OCI-LY1 (cell line): ENCODE data around the gene GALNT1.

Source experiments
- H2AFZ ChIP-seq: fragments of 200-600 bp; sonication (generic), shearing (Covaris generic); 2 replicates; pipeline ENCODE4 v1.6.0; 2014; ENCODE audit warnings: antibody characterized with exemption, mild to moderate bottlenecking, low read length
- H3F3A ChIP-seq: fragments of 200-600 bp; sonication (generic), shearing (Covaris generic); 2 replicates; pipeline ENCODE4 v1.6.0; 2014; ENCODE audit warnings: mild to moderate bottlenecking, antibody characterized with exemption, low read length, moderate library complexity; ENCODE audit not compliant: insufficient read depth
- H3K27ac ChIP-seq: fragments of 200-600 bp; sonication (generic); 2 replicates; pipeline ENCODE4 v1.5.1; 2014; ENCODE audit warnings: low read length, mixed run types, mild to moderate bottlenecking, low read depth; ENCODE audit not compliant: poor library complexity, severe bottlenecking
- H3K27me3 ChIP-seq: fragments of 200-600 bp; sonication (generic); 2 replicates; pipeline ENCODE4 v1.6.0; 2014; ENCODE audit warnings: antibody characterized with exemption, mild to moderate bottlenecking, low read length, moderate library complexity; ENCODE audit not compliant: insufficient read depth
- H3K36me3 ChIP-seq: fragments of 200-600 bp; sonication (generic); 2 replicates; pipeline ENCODE4 v1.6.1; 2014; ENCODE audit warnings: mild to moderate bottlenecking, antibody characterized with exemption, low read length, moderate library complexity, mixed read lengths; ENCODE audit not compliant: insufficient read depth
- H3K4me1 ChIP-seq: fragments of 200-600 bp; sonication (generic); 2 replicates; pipeline ENCODE4 v1.5.1; 2014; ENCODE audit warnings: mild to moderate bottlenecking, low read length, moderate library complexity; ENCODE audit not compliant: insufficient read depth, severe bottlenecking
- H3K4me2 ChIP-seq: fragments of 200-600 bp; sonication (generic), shearing (Covaris generic); 2 replicates; pipeline ENCODE4 v1.6.1; 2014; ENCODE audit warnings: low read length
- H3K4me3 ChIP-seq: fragments of 200-600 bp; sonication (generic); 2 replicates; pipeline ENCODE4 v1.5.1; 2014; ENCODE audit warnings: low read length, low read depth, mild to moderate bottlenecking, mixed read lengths; ENCODE audit not compliant: poor library complexity, severe bottlenecking
- H3K79me2 ChIP-seq: fragments of 200-600 bp; shearing (Covaris generic); 2 replicates; pipeline ENCODE4 v1.6.1; 2016; ENCODE audit warnings: mixed run types, low read length, mixed read lengths; ENCODE audit not compliant: insufficient read depth
- H3K9ac ChIP-seq: fragments of 200-600 bp; sonication (generic), shearing (Covaris generic); 2 replicates; pipeline ENCODE4 v1.6.1; 2014; ENCODE audit warnings: mild to moderate bottlenecking, low read length, mixed read lengths
- H3K9me2 ChIP-seq: fragments of 200-600 bp; sonication (generic), shearing (Covaris generic); 2 replicates; pipeline ENCODE4 v1.6.1; 2014; ENCODE audit warnings: low read depth, mild to moderate bottlenecking, low read length, mixed read lengths
- H3K9me3 ChIP-seq: fragments of 200-600 bp; shearing (Covaris generic); 2 replicates; pipeline ENCODE4 v1.6.1; 2014; ENCODE audit warnings: low read length, mixed read lengths
- H4K20me1 ChIP-seq: fragments of 200-600 bp; sonication (generic), shearing (Covaris generic); 2 replicates; pipeline ENCODE4 v1.6.0; 2016; ENCODE audit warnings: mild to moderate bottlenecking, low read length; ENCODE audit not compliant: insufficient read depth
- EZH2 ChIP-seq: fragments of 200-600 bp; sonication (generic), shearing (Covaris generic); IDR thresholded peaks from 2 replicates; pipeline ENCODE4 v1.8.0; 2017; ENCODE audit warnings: borderline replicate concordance, mixed run types, mild to moderate bottlenecking, antibody characterized with exemption, low read length, moderate library complexity, mixed read lengths
- TF ChIP-seq, protein P1 (sequence below): fragments of 200-600 bp; sonication (generic), shearing (Covaris generic); IDR thresholded peaks from 2 replicates; pipeline ENCODE4 v1.5.1; 2017; ENCODE audit warnings: mild to moderate bottlenecking, antibody characterized with exemption, low read length, moderate library complexity, mixed read lengths

Gene GALNT1

DNA sequence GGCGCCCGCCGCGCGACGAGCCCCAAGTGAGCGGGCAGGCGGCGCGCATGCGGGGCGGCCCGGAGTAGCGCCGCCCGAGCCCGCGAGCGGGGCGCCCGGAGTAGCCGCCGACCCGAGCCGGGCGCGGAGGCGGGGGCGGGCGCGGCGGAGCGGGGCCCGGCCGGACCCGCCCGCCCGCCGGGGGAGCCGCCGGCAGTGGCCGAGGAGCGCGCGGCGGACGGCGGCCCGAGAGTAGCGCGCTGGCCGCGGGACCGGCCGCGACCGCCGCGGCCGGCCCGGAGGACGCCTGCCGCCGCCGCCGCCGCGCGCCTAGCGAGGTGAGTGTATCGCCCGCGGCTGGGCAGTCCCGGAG, at the start of gene GALNT1:
TSS of gene GALNT1 (plus strand) at position 195 of the 352 bp plus-strand sequence. CDS start 72,923 bp downstream, outside the sequence.
- Histone ChIP-seq H3K79me2 (peaks cover 19% of the 10 kb centered on the region), H3K36me3 (no peaks in the 10 kb centered on the region), H3K9me3 (peaks cover 8% of the 10 kb centered on the region; the same call in 1 of the 2 replicates), H3K4me1 (peaks cover 19% of the 10 kb centered on the region), H3K4me2 (peak within 1 kb of the TSS; percentile 74), H4K20me1 (no peaks in the 10 kb centered on the region), H3K27ac (peak within 1 kb of the TSS; percentile 6), H3F3A (no peaks in the 10 kb centered on the region), H3K9me2 (no peaks in the 10 kb centered on the region), H3K27me3 (no peaks in the 10 kb centered on the region; the same call in 1 of the 2 replicates), H3K4me3 (peak within 1 kb of the TSS; percentile 86), H3K9ac (peak within 1 kb of the TSS; percentile 83), H2AFZ (peak within 1 kb of the TSS; percentile 40; the same call in 1 of the 2 replicates)
- TF ChIP-seq, protein P1, sequence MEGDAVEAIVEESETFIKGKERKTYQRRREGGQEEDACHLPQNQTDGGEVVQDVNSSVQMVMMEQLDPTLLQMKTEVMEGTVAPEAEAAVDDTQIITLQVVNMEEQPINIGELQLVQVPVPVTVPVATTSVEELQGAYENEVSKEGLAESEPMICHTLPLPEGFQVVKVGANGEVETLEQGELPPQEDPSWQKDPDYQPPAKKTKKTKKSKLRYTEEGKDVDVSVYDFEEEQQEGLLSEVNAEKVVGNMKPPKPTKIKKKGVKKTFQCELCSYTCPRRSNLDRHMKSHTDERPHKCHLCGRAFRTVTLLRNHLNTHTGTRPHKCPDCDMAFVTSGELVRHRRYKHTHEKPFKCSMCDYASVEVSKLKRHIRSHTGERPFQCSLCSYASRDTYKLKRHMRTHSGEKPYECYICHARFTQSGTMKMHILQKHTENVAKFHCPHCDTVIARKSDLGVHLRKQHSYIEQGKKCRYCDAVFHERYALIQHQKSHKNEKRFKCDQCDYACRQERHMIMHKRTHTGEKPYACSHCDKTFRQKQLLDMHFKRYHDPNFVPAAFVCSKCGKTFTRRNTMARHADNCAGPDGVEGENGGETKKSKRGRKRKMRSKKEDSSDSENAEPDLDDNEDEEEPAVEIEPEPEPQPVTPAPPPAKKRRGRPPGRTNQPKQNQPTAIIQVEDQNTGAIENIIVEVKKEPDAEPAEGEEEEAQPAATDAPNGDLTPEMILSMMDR = no peak
- TF ChIP-seq EZH2 = no peak

GRCh38 chr18:35533916-35534405, 47.6 kb upstream of the GALNT1 start:
- H3K79me2 ChIP-seq = no peaks in the 10 kb centered on the region
- no peak overlapping the region for H2AFZ ChIP-seq
- no peaks in the 10 kb centered on the region for H3K4me1 ChIP-seq
- H3K9ac ChIP-seq = no peak overlapping the region
- H3K9me2 ChIP-seq = no peaks in the 10 kb centered on the region
- H3K4me2 ChIP-seq = no peak overlapping the region
- no peaks in the 10 kb centered on the region for H3K27me3 ChIP-seq
- H3K4me3 ChIP-seq = no peak overlapping the region
- TF ChIP-seq, protein P1 = no peak
- no peak for TF ChIP-seq EZH2
- no peak overlapping the region for H3K27ac ChIP-seq
- H4K20me1 ChIP-seq = no peaks in the 10 kb centered on the region
- no peaks in the 10 kb centered on the region; the same call in 1 of the 2 replicates for H3K9me3 ChIP-seq
- no peaks in the 10 kb centered on the region for H3F3A ChIP-seq
- no peaks in the 10 kb centered on the region for H3K36me3 ChIP-seq

DNA sequence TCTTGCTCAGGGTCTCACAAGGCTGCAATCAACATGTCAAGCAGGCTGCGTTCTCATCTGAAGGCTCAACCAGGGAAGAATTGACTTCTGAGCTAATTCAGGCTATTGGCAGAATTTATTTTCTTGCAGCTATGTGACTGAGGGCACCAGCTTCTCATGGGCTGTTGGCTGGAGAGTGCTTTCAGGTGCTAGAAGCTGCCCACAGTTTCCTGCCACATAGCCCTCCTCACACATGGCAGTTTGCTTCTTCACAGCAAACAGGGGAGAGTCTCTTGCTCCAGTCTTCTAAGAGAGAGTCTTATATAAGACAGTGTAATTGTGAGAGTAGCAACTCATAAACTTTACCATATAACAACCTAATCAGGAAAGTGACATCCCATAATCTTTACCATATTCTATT, 46.2 kb upstream of the GALNT1 start:
- Histone ChIP-seq H3K79me2 (no peaks in the 10 kb centered on the region), H3K4me1 (no peaks in the 10 kb centered on the region), H3F3A (no peaks in the 10 kb centered on the region), H4K20me1 (no peaks in the 10 kb centered on the region), H3K4me2 (no peak overlapping the region), H3K9me3 (no peaks in the 10 kb centered on the region; the same call in 1 of the 2 replicates), H3K9me2 (no peaks in the 10 kb centered on the region), H3K9ac (no peak overlapping the region), H2AFZ (no peak overlapping the region), H3K27me3 (no peaks in the 10 kb centered on the region), H3K36me3 (no peaks in the 10 kb centered on the region), H3K27ac (no peak overlapping the region), H3K4me3 (no peak overlapping the region)
- TF ChIP-seq, protein P1 = no peak
- no peak for TF ChIP-seq EZH2
